GM19452 (cell line): ENCODE results near the gene PDSS2.
"Not testable (repeated sequence)": the region's sequence is repeated elsewhere in the genome, so short reads cannot be mapped to it uniquely, and the experiment has no call there.

ENCODE experiments used
- ATAC-seq: cut with Tn5 transposase; IDR thresholded peaks from one replicate; pipeline ENCODE4 v1.9.1; 2021; ENCODE audit not compliant: unreplicated experiment

PDSS2 gene

GRCh38 chr6:107459283-107460082 is at the start of gene PDSS2:
Gene PDSS2, minus strand, starts transcription at chr6:107459564. Its CDS starts 279 bp downstream, at chr6:107459285.
- peak; percentile 95 for ATAC-seq

DNA sequence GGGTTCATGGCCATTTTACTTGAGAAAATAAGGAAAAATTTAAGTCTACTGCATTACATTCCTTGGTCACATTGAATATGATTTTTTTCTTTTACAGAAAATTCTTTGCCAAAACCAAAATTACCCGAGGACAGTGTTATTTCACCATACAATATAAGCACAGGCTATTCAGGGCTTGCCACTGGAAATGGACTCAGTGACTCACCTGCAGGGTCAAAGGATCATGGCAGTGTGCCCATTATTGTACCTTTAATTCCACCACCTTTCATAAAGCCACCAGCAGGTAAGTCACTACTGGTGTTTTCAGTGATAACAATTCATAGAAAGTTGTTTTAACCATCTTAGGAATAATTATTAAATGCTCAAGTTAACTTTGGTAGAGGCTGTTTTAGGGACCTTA is 46.8 kb upstream of the PDSS2 start:
- no peak for ATAC-seq

DNA sequence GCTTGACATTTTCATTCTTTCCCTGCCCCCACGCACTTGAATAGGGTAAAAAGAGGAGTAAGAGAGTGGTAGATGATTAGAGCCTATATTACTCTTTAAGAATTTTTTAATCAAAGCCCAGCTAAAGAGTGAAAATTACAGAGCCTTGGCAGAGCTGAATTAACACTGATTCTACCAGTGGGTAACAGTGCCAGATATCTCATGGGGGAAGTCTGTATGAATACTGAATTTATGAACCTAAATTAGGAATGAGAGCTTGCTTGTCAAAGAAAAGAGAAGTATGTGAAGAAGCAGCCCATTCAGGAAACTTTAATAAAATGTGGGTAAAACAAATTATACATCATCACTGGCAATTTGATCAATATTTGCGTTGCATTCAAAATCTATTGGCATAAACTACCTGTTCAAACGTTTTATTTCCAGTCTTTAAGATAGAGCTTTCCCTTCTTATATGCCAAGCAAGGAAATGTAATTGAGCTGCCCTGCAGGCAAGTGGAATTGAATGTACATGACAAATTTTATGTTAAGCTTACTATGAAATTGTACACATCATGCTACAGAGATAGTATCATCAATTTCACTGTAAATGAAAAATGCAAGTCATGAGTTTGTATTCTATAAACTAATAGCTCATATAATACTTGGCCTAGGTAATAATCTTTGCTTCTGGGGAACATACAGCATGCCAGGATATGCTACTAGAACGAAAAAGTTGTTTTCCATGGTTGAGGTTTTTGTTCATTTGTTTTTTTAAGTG is 45.1 kb upstream of the PDSS2 start:
- no peak for ATAC-seq

DNA sequence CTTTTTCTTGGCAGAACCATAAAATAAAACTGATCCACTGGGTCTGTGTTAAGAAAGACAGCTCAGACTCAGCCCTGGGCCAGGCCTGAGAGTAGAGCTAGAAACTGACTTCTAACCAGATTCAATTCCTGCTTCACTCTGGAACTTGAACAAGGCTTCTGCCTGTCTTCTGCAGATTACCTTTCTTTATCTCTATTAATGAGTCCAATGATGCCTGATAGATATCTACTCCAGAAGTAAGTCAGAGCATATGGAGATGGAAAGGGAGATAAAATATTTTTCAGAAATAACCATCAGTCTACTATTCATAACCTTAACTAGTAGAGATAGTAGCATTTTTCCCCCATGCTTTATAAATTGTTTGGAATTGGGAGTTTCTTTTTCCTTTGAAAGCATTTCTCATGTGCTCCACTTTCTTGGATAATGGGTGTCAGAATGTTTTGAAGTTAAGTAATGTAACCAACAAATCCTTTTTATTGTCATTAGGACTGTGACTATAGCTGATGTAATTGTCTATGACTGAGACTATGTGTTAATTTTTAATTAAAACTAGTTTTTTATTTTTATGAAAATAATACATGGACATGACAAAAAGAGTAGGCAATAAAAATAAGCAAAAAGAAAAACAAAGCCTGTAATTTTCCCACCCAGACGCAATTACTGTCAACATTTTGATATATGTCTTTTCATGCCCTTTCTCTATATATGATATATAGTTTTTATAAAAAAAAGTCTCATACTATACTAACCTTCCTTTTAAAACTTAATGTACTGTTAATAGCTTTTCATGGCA is 37.7 kb upstream of the PDSS2 start:
- no peak for ATAC-seq

DNA sequence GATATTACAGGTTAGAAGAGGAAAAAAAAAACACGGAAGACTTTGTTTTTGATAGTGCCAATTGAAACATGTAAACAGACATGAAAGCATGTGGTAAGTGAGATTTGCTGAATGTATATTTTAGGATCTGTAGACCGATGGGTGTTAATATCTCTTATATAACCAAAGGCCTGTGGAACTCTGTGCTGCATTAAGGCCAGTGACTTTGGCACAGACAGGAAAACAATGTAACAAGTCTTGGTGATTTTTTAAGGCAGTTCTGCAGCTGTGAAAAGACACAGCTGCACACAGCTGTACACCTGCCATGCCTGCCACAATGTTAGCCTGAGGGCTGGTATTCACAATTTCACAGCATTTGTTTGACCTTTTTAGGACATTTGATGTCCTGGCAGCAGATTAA is 36.6 kb upstream of the PDSS2 start:
- ATAC-seq = no peak

DNA sequence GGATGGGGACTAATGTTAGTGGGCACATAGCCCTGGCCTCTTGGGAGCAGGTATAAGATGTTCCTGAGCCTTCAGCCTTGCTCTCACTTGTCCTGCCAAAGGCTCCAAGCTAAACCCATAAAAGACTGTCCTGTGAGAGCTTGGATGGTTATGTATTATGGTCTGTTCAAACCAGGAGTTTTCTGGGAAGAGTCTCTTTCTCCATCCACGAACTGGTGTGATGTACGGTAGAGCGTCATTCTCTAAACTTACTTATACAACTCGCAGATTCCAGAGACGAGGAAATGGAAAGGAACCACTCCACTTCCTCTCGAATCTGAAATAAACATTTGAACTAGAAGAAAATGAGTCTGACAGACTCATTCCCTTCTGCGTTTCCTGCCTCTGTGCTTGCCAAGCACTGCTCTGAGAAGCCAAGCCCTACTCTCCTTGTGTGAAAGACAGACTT is 35.9 kb upstream of the PDSS2 start:
- ATAC-seq = no peak

DNA sequence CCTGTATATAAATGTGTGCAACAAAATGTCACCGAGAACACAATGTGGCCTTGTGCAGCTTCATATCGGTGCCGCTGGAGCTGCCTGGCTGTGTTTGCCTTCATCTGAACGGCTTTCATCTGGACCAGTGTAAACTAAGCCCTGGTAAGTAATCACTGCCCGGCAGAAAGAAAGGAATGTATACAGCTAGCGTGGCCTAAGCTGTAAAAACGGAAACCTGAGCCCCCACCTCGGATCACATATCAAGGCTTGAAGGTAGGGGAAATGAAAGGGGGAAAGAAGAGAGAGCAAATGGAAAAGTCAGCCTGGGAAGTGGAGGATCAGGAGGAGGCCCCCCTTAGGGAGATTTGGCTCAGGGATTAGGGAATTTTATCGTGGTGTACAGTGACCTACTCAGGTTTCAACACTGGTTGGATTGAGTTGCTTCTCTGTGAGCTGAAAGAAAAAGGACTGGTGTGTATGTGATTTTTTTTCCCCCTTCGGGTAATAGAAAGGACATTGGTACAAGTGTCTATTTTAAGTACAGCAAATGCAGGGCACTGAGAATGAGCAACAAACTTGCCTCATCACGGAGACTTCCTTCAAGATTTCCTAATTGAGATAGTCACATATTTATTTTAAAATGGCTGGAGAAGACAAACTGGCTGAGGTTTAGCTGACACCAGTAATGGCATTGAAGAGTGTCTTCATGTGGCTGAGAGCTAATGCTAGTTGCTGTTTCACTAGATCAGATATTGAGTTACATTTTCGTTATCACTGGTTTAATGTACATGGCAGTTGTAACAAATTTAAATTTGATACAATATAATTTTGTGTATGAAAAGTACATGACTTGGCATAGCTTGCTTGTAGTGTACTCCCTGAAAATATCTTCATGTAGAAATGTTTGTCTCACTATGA is 34.0 kb upstream of the PDSS2 start:
- ATAC-seq = no peak

- no peak for ATAC-seq
Measured at GRCh38 chr6:107491760-107492660, 32.6 kb upstream of the PDSS2 start.

GRCh38 chr6:107491138-107491609 is 31.8 kb upstream of the PDSS2 start:
- ATAC-seq = no peak

DNA sequence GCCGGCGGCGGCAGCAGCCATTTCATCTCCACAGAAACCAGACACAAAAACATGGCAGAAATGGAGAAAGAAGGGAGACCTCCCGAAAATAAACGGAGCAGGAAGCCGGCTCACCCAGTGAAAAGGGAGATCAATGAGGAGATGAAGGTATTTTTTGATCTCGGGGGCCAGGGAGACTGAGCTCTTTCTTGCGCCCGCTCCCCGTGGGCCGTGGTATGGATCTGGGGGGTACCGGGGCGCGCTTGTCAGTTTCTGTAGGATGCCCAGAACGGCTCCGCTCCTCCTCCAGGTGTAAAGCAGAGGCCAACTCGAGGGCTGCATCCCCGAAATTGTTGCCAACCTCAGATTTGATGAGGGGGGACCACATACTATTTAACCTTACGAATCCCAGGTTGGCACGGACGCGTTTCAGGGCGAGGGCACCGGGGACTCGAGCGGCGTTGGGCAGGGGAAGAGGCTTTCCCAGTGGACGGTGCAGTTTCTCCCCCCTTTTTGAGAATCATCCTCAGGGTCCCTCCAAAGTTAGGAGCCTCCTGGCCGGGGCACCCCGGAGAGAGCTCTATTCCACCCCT is 31.3 kb upstream of the PDSS2 start:
- ATAC-seq = no peak

DNA sequence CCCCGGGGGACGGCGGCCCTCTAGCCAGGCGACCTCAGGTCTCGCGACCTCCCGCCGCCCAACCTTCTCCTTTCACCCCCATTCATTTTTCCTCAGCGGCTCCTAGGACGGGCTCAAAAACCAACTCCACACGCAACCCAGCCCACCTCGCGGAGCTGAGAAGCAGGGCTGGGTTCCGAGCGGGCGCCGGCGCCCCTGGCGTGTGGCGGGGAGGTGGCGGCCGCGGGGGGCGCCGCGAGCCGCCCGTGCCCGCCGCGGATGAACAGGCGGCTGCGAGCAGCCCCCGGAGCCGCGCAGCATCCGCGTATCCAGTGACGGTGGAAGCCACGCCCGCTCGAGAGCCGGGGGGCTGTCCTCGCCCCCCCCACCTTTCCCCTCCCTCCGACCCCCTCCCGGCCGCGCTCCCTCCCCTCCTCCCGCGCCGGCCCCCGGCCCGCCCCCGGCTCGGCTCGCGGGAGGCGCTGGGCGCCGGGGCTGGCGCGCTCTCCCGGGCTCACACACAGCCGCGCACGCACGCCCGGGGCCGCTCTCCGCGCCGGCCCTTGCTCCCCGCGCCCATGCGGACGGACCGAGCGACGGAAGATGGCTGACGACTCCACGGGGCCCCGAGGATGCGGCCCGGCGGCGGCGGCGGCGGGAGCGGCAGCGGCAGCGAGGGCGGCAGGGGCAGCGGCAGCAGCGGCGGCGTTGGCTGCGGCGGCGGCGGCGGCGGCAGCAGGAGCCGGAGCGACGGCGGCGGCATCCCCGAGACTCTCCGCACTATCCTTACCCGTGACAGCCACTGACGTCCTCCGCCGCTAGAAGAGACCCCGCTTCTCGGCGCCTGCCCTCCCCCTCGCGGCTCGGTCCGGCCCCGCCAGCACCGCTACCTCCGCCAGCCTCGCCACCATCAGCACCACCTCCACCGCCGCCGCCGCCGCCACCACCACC is 30.5 kb upstream of the PDSS2 start, which contains the start of gene SOBP:
TSS of gene SOBP (plus strand) at position 482 of the 930 bp plus-strand sequence. CDS start 500 bp downstream, outside the sequence.
- ATAC-seq = no peak

DNA sequence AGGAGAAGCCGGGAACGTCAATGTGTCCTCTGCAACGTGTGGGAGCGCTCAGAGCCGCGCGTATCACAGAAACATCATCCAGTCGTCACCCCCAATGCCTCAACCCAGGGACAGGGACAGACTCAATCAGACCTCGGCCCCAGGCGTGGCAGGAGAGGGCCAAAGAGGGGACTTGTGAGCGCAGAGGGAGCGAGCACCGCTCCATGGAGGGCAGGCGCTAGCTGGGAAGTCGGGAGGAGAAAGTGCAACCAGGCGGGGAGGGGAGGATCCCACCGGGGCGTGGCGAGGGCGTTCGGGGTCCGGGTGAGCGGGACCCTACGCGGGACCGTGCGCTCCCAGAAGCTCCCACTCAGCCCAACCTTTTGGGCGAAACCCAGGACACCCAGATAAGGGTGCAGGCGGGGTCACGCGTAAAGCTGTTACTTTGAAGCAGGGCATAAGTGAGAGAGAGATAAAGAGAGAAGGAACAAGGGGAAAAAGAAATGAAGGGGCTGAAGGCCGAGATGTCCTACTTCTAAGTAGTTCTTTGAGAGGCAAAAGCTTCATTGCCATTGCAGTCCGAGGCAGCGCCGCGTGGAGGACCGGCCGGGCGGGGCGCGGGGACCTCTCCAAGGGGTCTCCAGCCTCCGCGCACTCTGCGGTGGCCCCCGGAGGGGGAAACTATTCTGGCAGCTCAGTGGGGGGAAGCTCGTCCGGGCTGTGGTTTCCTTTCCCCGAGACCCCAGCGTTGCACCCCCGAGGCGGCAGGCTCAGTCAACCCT is 29.7 kb upstream of the PDSS2 start:
- ATAC-seq = no peak

DNA sequence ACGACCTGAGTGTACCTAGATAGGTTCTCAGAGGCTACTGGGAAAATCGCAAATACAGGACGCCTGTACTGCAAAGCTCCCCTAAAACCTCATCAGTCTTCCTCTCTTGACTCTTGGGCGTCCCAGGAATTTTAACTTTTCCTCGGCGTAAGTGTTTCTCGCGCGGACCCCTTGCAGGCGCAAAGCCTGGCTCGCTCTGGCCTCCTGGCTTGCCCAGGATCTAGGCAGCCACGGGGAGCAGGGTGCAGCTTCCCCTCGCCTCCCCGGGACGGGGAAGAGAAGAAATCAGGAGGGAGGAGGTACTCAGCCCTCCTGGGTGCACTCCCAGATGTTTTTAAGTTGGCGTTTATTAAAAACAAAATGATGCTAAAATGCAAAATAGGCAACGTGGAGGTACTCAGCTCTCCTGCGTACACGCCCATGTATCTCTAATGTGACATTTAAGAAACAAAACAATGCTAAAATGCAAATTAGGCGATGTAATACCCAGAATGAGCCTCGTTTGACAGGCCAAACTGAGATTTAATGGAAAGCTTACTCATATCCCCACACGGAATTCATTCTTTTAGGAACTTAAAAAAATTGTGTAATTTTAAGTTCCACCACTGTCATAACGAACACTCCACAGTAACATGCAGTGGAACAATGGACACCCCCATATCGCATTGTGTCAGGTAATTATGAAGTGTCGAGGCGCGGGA is 29.0 kb upstream of the PDSS2 start:
- no peak for ATAC-seq

GRCh38 chr6:107485157-107485556 is 25.8 kb upstream of the PDSS2 start:
- no peak for ATAC-seq

DNA sequence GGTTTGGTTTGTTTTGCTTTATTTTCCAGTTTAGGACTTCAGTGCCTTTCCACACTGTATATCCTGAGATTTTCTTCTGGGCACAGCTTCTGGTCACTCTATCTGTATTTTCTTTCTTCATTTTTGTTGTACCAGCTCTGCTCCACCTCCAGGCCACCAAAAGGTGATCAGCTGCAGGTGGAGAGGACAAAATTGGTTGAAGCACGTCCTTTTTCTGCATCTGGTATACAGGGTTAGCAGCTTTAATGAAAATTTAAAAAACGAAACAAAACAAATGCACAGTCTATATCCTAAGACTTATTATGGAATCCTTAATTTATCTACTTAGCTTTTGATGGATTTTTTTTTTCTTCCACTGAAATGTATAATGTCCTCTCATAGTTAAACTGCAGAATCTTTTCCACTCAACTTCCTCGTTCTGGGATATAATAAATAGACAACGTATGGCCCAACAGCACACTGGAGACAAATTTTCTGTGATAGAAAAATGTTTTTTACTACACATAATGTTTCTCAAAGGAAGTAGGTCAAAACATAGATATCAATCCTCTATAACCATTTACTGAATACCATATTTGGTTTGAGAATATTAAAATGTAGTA is 19.8 kb upstream of the PDSS2 start:
- ATAC-seq = no peak

DNA sequence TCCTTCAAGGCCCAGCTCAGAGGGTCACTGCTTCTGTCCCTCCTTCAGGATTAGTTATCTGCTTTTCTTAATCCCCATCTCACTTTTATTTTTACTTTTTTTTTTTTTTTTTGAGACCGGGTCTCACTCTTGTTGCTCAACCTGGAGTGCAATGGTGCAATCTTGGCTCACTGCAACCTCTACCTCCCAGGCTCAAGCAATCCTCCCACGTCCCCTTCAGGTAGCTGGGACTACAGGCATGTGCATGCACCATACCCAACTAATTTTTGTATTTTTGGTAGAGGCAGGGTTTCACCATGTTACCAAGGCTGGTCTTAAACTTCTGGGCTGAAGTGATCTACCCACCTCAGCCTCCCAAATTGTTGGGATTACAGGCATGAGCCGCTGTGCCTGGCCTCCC is 16.5 kb upstream of the PDSS2 start:
- not testable (repeated sequence) for ATAC-seq
